Activated T-helper 2 cell treated with anti-CD3 and anti-CD28 coated beads, Interferon-gamma antibody, Interleukin-2, Interleukin-4, amounts not matched to agents 10 μg/mL and 5 μg/mL and 100 μg/mL, durations not matched to agents 14 hours and 24 hours and 36 hours (primary cell): ENCODE results near the gene PGLYRP2. TPM values are rescaled to one million over a fixed set of nuclear protein-coding genes. Genes with fewer than 3 reads are reported as not detected.

ENCODE experiments used
- total RNA-seq: library from RNA; stranded (reverse); gene quantifications from 2 replicates; pipeline ENCODE4 v1.2.3, GENCODE V29; 2022

The PGLYRP2 gene
- total RNA-seq, 1 donor from 2014 or later: not detected

Other genes starting within 250 kb of the PGLYRP2 start
- gene EPHX3, start 247.1 kb downstream of the PGLYRP2 start, total RNA-seq: 0.16 TPM in 1 of 2 replicates, not detected in the other
- gene BRD4, start 147.0 kb downstream of the PGLYRP2 start, total RNA-seq: 104 and 108 TPM in 2 replicates
- 56.0 and 62.1 TPM in 2 replicates for gene AKAP8, start 99.7 kb downstream of the PGLYRP2 start, total RNA-seq
- gene AKAP8L, start 60.5 kb downstream of the PGLYRP2 start, total RNA-seq: 76.6 and 87.4 TPM in 2 replicates
- 30.1 and 30.4 TPM in 2 replicates for gene WIZ, start 29.5 kb downstream of the PGLYRP2 start, total RNA-seq
- gene RASAL3, start 15.0 kb downstream of the PGLYRP2 start, total RNA-seq: 107 TPM in 2 replicates
- 0.14 TPM in 2 replicates for gene CYP4F22, start 29.0 kb upstream of the PGLYRP2 start, total RNA-seq
- gene CYP4F8, start 135.7 kb upstream of the PGLYRP2 start, total RNA-seq: not detected in 2 replicates
- gene CYP4F3, start 161.4 kb upstream of the PGLYRP2 start, total RNA-seq: 0.09 and 0.14 TPM in 2 replicates
- gene CYP4F12, start 193.6 kb upstream of the PGLYRP2 start, total RNA-seq: not detected in 2 replicates
- gene OR10H2, start 248.5 kb upstream of the PGLYRP2 start, total RNA-seq: not detected in 2 replicates